Transverse colon (tissue), 4 donors: ENCODE results near the gene SCGB3A1. TPM values are rescaled to one million over a fixed set of nuclear protein-coding genes. Genes with fewer than 3 reads are reported as not detected.

Source experiments
- DNase-seq: peaks from one replicate; pipeline ENCODE4 v3.0.0-alpha.2; 2019
- H3K27ac ChIP-seq, 4 donors: fragments of 200-600 bp; sonication (generic); 2 replicates each; pipeline ENCODE4 v1.5.1; 2016 to 2018; ENCODE audit warnings: inconsistent platforms in 4 of 4
- H3K27me3 ChIP-seq: fragments of 200-600 bp; sonication (generic); 2 replicates; pipeline ENCODE4 v1.5.1; 2017; ENCODE audit warnings: inconsistent platforms
- H3K36me3 ChIP-seq, 4 donors: fragments of 200-600 bp; sonication (generic); 2 replicates each; pipeline ENCODE4 v1.5.1; 2017 to 2019; ENCODE audit warnings: inconsistent platforms in 4 of 4
- H3K4me1 ChIP-seq, 4 donors: fragments of 200-600 bp; sonication (generic); 2 replicates each; pipeline ENCODE4 v1.5.1; 2017 to 2020; ENCODE audit warnings: inconsistent platforms in 4 of 4
- H3K4me3 ChIP-seq, 4 donors: fragments of 200-600 bp; sonication (generic); 1 replicate in 1 of 4; 2 replicates in 3 of 4; pipeline versions ENCODE4 v1.5.1 to v1.6.1; 2017 to 2019; ENCODE audit warnings: inconsistent platforms in 4 of 4
- H3K9me3 ChIP-seq, 2 donors: fragments of 200-600 bp; sonication (generic); 2 replicates each; pipeline ENCODE4 v1.5.1; 2017 to 2019; ENCODE audit warnings: inconsistent platforms in 2 of 2
- CTCF ChIP-seq, 5 experiments: fragments of 200-600 bp in 3 of 5; fragments of 450-650 bp in 2 of 5; sonication (generic) in 3 of 5; IDR thresholded peaks; 1 replicate in 2 of 5; 2 replicates in 3 of 5; pipeline ENCODE4 v1.5.1; 2016 to 2017; ENCODE audit warnings: antibody characterized with exemption in 5 of 5, inconsistent platforms in 3 of 5, mild to moderate bottlenecking in 2 of 5, moderate library complexity in 1 of 5
- EP300 ChIP-seq: sonication (generic); formaldehyde crosslinking; IDR thresholded peaks from one replicate; pipeline ENCODE4 v1.6.1; 2017; ENCODE audit warnings: antibody characterized with exemption, low read depth
- POLR2A ChIP-seq: fragments of 450-650 bp; IDR thresholded peaks from one replicate; pipeline ENCODE4 v1.6.1; 2016; ENCODE audit warnings: antibody characterized with exemption, mild to moderate bottlenecking, moderate library complexity
- POLR2AphosphoS5 ChIP-seq, 3 donors: sonication (generic); formaldehyde crosslinking; IDR thresholded peaks; one replicate each; pipeline ENCODE4 v1.6.1; 2016; ENCODE audit warnings: antibody characterized with exemption in 3 of 3
- WGBS, 2 donors: methylation state at CpG; one replicate each; pipeline ENCODE4 v1.1.5; 2018; ENCODE audit warnings: low coverage in 1 of 2; 5-methylcytosine and 5-hydroxymethylcytosine counted together
- in situ Hi-C, 4 donors: fragments of 200-750 bp; cut with MboI; loops; one replicate each; pipeline versions ENCODE4 v1.15.0 to v1.15.1; 2017; ENCODE audit warnings: low sequenced_read_pairs in 3 of 4, low pct_ligation_motif_present in 1 of 4, low pct_unique_long_range_greater_than_20kb in 1 of 4
- intact Hi-C: fragments of 100-400 bp; cut with DNase I; formaldehyde crosslinking; loops from one replicate; pipeline ENCODE4 v1.15.1; 2023; ENCODE audit warnings: low total_unique reads
- total RNA-seq, 4 donors: library from RNA; depleted of rRNA; stranded (reverse); fragments of >200 nt; gene quantifications; one replicate each; pipeline ENCODE4 v1.1.0, GENCODE V29; 2016

The SCGB3A1 gene
- total RNA-seq, 4 donors from 2014 or later: not detected

- no peaks in the 10 kb centered on the region for H3K27me3 ChIP-seq
- no peak overlapping the region for H3K4me3 ChIP-seq
- intact Hi-C loops (no loop called here), in situ Hi-C loops (no loop called here)
- H3K36me3 ChIP-seq: no peaks in the 10 kb centered on the region
- no peak for TF ChIP-seq POLR2AphosphoS5 (IDR thresholded peaks at IDR 0.05)
- TF ChIP-seq EP300: no peak
- H3K27ac ChIP-seq: no peak overlapping the region
- no peaks in the 10 kb centered on the region for H3K9me3 ChIP-seq
- WGBS, 2 donors: 63 to 72% methylated on average over 5 to 20 of the region's 20 CpGs
- H3K4me1 ChIP-seq: no peaks in the 10 kb centered on the region
- no peak for DNase-seq
Measured at GRCh38 chr5:180637962-180638680, 46.8 kb upstream of the SCGB3A1 start.

GRCh38 chr5:180636403-180637075 lies 45.2 kb upstream of the SCGB3A1 start:
- intact Hi-C loops: no loop called here
- no peaks in the 10 kb centered on the region for H3K36me3 ChIP-seq
- H3K4me1 ChIP-seq: no peaks in the 10 kb centered on the region
- no peaks in the 10 kb centered on the region for H3K9me3 ChIP-seq
- in situ Hi-C loops: no loop called here
- H3K27ac ChIP-seq: no peak overlapping the region
- 78 to 83% methylated on average over 10 to 18 of the region's 18 CpGs for WGBS, 2 donors
- no peak for DNase-seq
- TF ChIP-seq POLR2AphosphoS5 (IDR thresholded peaks at IDR 0.05): no peak
- TF ChIP-seq EP300: no peak
- H3K4me3 ChIP-seq: no peak overlapping the region
- H3K27me3 ChIP-seq: no peaks in the 10 kb centered on the region

GRCh38 chr5:180636016-180636402 lies 44.7 kb upstream of the SCGB3A1 start:
- in situ Hi-C loops (no loop called here), intact Hi-C loops (no loop called here)
- no peak for DNase-seq
- 81 to 91% methylated on average over 8 of the region's 8 CpGs for WGBS, 2 donors
- Histone ChIP-seq H3K27me3 (no peaks in the 10 kb centered on the region), H3K27ac (no peak overlapping the region), H3K36me3 (no peaks in the 10 kb centered on the region), H3K4me1 (no peaks in the 10 kb centered on the region), H3K9me3 (no peaks in the 10 kb centered on the region), H3K4me3 (no peak overlapping the region)
- TF ChIP-seq CTCF (IDR thresholded peaks at IDR 0.05) (no peak), POLR2AphosphoS5 (IDR thresholded peaks at IDR 0.05) (no peak), EP300 (no peak), POLR2A (no peak)

GRCh38 chr5:180633283-180634177 lies 42.2 kb upstream of the SCGB3A1 start:
- H3K4me1 ChIP-seq: no peaks in the 10 kb centered on the region
- H3K36me3 ChIP-seq: no peaks in the 10 kb centered on the region
- in situ Hi-C loops (no loop called here), intact Hi-C loops (no loop called here)
- no peak overlapping the region for H3K4me3 ChIP-seq
- H3K9me3 ChIP-seq: no peaks in the 10 kb centered on the region
- no peak overlapping the region for H3K27ac ChIP-seq
- DNase-seq: no peak
- H3K27me3 ChIP-seq: no peaks in the 10 kb centered on the region
- TF ChIP-seq EP300: no peak
- WGBS, 2 donors: 76% methylated on average over 13 of the region's 14 CpGs; no CpG with 5 or more reads in 1 of the 2 donors

GRCh38 chr5:180632768-180633167 lies 41.5 kb upstream of the SCGB3A1 start:
- Histone ChIP-seq H3K27me3 (no peaks in the 10 kb centered on the region), H3K4me3 (no peak overlapping the region), H3K4me1 (no peaks in the 10 kb centered on the region), H3K9me3 (no peaks in the 10 kb centered on the region), H3K36me3 (no peaks in the 10 kb centered on the region), H3K27ac (no peak overlapping the region)
- no peak for TF ChIP-seq CTCF (IDR thresholded peaks at IDR 0.05)
- no peak for TF ChIP-seq EP300
- 63% methylated on average over 10 of the region's 10 CpGs; no CpG with 5 or more reads in 1 of the 2 donors for WGBS, 2 donors
- no peak for DNase-seq
- in situ Hi-C loops (no loop called here), intact Hi-C loops (no loop called here)
